ENCODE data around the gene B3GALT2.

B3GALT2 gene

GRCh38 chr1:193140254-193140653 lies 46.2 kb downstream of the B3GALT2 start:
- no peak overlapping the region for H3K4me3 ChIP-seq (ENCODE audit: severe bottlenecking)
- ATAC-seq (ENCODE audit: low read depth) (no peak), DNase-seq (ENCODE audit: low spot score) (no peak)
- H3K36me3 ChIP-seq (ENCODE audit: low read depth): peaks cover 89% of the 10 kb centered on the region
- TF ChIP-seq CTCF (IDR thresholded peaks at IDR 0.05; ENCODE audit: poor library complexity, severe bottlenecking): no peak
- no peaks in the 10 kb centered on the region for H3K4me1 ChIP-seq (ENCODE audit: insufficient read depth, poor library complexity, severe bottlenecking)
- no peak overlapping the region for H3K27ac ChIP-seq (ENCODE audit: poor library complexity, severe bottlenecking)
- H3K27me3 ChIP-seq (ENCODE audit: insufficient read depth, poor library complexity, severe bottlenecking): no peaks in the 10 kb centered on the region
- H3K9me3 ChIP-seq (ENCODE audit: severe bottlenecking): no peaks in the 10 kb centered on the region

GRCh38 chr1:193131266-193131860 lies 55.0 kb downstream of the B3GALT2 start:
- H3K4me3 ChIP-seq (ENCODE audit: severe bottlenecking): no peak overlapping the region
- ATAC-seq (ENCODE audit: low read depth): no peak
- peaks cover 75% of the 10 kb centered on the region for H3K36me3 ChIP-seq (ENCODE audit: low read depth)
- TF ChIP-seq CTCF (IDR thresholded peaks at IDR 0.05; ENCODE audit: poor library complexity, severe bottlenecking): no peak
- no peaks in the 10 kb centered on the region for H3K4me1 ChIP-seq (ENCODE audit: insufficient read depth, poor library complexity, severe bottlenecking)
- DNase-seq (ENCODE audit: low spot score): no peak
- H3K9me3 ChIP-seq (ENCODE audit: severe bottlenecking): no peaks in the 10 kb centered on the region
- H3K27ac ChIP-seq (ENCODE audit: poor library complexity, severe bottlenecking): no peak overlapping the region
- no peaks in the 10 kb centered on the region for H3K27me3 ChIP-seq (ENCODE audit: insufficient read depth, poor library complexity, severe bottlenecking)
